Thyroid gland (tissue), 4 donors: ENCODE measurements around the gene NUP42.

Experiments
- CTCF ChIP-seq, 6 experiments: fragments of 200-600 bp in 3 of 6; fragments of 450-650 bp in 3 of 6; sonication (generic) in 3 of 6; IDR thresholded peaks; one replicate each; pipeline ENCODE4 v1.5.1; 2016 to 2019; ENCODE audit warnings: antibody characterized with exemption in 6 of 6, mild to moderate bottlenecking in 2 of 6, inconsistent platforms in 1 of 6, moderate library complexity in 1 of 6
- POLR2A ChIP-seq, 2 donors: fragments of 450-650 bp; IDR thresholded peaks; one replicate each; pipeline ENCODE4 v1.6.1; 2017; ENCODE audit warnings: antibody characterized with exemption in 2 of 2, mild to moderate bottlenecking in 2 of 2, moderate library complexity in 1 of 2

DNA sequence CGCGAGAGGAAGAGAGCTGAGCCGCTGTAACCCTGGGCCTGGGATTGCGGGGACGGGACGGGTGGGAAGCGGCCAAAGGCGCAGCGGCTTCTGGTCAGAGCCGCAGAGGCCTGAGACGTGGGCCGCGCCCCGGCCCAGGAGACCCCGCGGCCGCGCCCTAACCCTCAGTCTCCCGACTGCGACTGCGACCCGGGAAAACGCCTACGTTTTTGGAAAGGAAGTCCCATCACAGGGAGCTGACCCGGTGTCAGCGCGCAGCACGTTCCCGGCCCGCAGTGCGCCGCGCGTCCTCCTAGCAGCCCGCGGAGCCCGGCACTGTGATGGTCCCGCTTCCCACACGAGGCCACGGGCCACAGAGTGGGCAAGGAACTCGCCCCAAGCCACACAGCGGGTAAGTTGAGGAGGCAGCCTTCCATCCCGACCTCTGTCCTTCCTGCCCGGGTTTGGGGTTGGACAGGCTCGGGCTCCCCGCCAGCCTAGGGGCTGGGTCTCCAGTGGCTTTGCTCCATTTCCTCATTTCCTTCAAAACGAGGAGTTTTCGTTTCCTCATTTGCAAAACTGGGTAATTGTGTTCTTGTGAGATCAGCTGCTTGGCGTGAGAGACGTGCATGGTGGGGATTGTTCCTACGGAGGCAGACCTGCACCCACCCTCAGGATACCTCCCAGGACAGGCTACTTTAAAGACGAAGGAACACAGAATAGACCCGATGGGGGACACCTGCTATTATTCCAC lies 65.9 kb downstream of the NUP42 start:
- TF ChIP-seq CTCF (IDR thresholded peaks at IDR 0.05) = no peak
- no peak for TF ChIP-seq POLR2A (IDR thresholded peaks at IDR 0.05)
